ENCODE results near the gene ZNF385B. TPM values are rescaled to one million over a fixed set of nuclear protein-coding genes. Genes with fewer than 3 reads are reported as not detected.

The ZNF385B gene
- total and polyA plus RNA-seq, 12 donors, result 2.0 to 15.3 (median 8.4) TPM

GRCh38 chr2:179513181-179513580 lies 348.2 kb downstream of the ZNF385B start:
- H3K27ac ChIP-seq, result no peak overlapping the region
- H3K27me3 ChIP-seq, result no peaks in the 10 kb centered on the region
- no peak overlapping the region for H3K4me3 ChIP-seq
- no peak for TF ChIP-seq CTCF (IDR thresholded peaks at IDR 0.05)
- no peak for TF ChIP-seq POLR2A (IDR thresholded peaks at IDR 0.05)
- no peaks in the 10 kb centered on the region for H3K4me1 ChIP-seq (replicated peaks in 1 of 2)
- WGBS, 4 donors, result 81 to 96% (median 89%) methylated on average over 1 of the region's 1 CpG
- intact Hi-C loops (cut with DNase I), result no loop called here
- DNase-seq, result no peak
- peaks cover 0 to 6% (median 0%) of the 10 kb centered on the region in 3 donors for H3K9me3 ChIP-seq (replicated peaks in 1 of 3)
- H3K36me3 ChIP-seq (replicated peaks in 1 of 2), result no peaks in the 10 kb centered on the region

GRCh38 chr2:179512281-179513035 lies 349.0 kb downstream of the ZNF385B start:
- intact Hi-C loops (cut with DNase I), result no loop called here
- H3K27ac ChIP-seq, result no peak overlapping the region
- WGBS, 4 donors, result 87 to 93% (median 91%) methylated on average over 1 of the region's 1 CpG
- no peaks in the 10 kb centered on the region for H3K27me3 ChIP-seq
- H3K36me3 ChIP-seq (replicated peaks in 1 of 2), result no peaks in the 10 kb centered on the region
- no peaks in the 10 kb centered on the region for H3K9me3 ChIP-seq (replicated peaks in 1 of 3)
- no peak for TF ChIP-seq POLR2A (IDR thresholded peaks at IDR 0.05)
- DNase-seq, result no peak
- no peak overlapping the region for H3K4me3 ChIP-seq
- H3K4me1 ChIP-seq (replicated peaks in 1 of 2), result no peaks in the 10 kb centered on the region

- Histone ChIP-seq H3K9me3 (replicated peaks in 1 of 3) (no peaks in the 10 kb centered on the region), H3K27me3 (no peaks in the 10 kb centered on the region), H3K36me3 (replicated peaks in 1 of 2) (no peaks in the 10 kb centered on the region), H3K27ac (no peak overlapping the region), H3K4me1 (replicated peaks in 1 of 2) (no peaks in the 10 kb centered on the region), H3K4me3 (no peak overlapping the region)
- no peak for DNase-seq
- TF ChIP-seq POLR2A (IDR thresholded peaks at IDR 0.05) (no peak), CTCF (IDR thresholded peaks at IDR 0.05) (no peak)
- WGBS, 4 donors, result 63 to 89% (median 69%) methylated on average over 4 of the region's 4 CpGs
- intact Hi-C loops (cut with DNase I), result no loop called here
These were observed 350.2 kb downstream of the ZNF385B start for GRCh38 chr2:179511105-179511789.

- no peaks in the 10 kb centered on the region for H3K27me3 ChIP-seq
- intact Hi-C loops (cut with DNase I), result no loop called here
- no peaks in the 10 kb centered on the region for H3K9me3 ChIP-seq (replicated peaks in 1 of 3)
- 88 to 95% (median 92%) methylated on average over 3 to 4 of the region's 4 CpGs for WGBS, 4 donors
- TF ChIP-seq CTCF (IDR thresholded peaks at IDR 0.05) (no peak), POLR2A (IDR thresholded peaks at IDR 0.05) (no peak)
- no peaks in the 10 kb centered on the region for H3K36me3 ChIP-seq (replicated peaks in 1 of 2)
- no peak overlapping the region for H3K27ac ChIP-seq
- H3K4me1 ChIP-seq (replicated peaks in 1 of 2), result no peaks in the 10 kb centered on the region
- no peak overlapping the region for H3K4me3 ChIP-seq
- no peak for DNase-seq
These were observed 366.1 kb downstream of the ZNF385B start for GRCh38 chr2:179495315-179495714.

Measured in adrenal gland (tissue), 12 donors.